GM21390 (cell line): Measurements from ENCODE around the gene KCNMA1.

Experiments used
- ATAC-seq: cut with Tn5 transposase; IDR thresholded peaks from one replicate; pipeline ENCODE4 v1.9.1; 2021; ENCODE audit not compliant: unreplicated experiment

The KCNMA1 gene

DNA sequence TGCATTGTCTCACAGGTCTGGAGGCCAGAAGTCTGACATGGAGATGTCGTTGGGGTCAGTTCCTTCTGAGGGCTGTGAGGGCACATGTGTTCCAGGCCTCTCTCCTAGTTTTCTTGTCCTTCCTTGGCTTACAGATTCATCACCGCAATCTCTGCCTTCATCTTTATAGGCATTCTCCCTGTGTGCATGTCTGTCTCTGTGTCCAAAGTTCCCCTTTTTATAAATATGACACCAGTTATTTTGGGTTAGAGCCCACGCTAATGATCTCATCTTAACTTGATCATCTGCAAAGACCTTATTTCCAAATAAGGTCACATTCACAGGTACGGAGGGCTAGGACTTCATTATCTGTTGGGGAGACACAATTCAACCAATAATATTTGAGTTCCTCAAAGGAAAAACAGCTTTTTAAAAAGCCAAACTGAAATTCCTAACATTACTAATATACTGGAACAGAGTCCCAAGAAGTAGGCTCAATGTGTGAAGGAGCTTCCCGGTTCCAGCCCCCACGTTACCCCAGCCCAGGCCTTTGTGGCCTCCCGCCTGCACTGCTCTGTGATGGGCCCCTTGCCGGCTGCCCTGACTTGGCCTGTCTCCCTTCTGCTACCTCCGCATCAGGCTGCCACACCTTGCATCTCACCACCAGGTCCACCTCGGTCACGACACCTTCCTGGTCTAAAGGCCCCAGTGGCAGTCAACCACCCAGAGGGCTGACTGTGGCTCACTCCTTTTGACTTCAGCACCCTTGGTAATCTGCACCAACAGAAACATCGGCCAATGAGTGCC lies 142.7 kb downstream of the KCNMA1 start:
- no peak for ATAC-seq

DNA sequence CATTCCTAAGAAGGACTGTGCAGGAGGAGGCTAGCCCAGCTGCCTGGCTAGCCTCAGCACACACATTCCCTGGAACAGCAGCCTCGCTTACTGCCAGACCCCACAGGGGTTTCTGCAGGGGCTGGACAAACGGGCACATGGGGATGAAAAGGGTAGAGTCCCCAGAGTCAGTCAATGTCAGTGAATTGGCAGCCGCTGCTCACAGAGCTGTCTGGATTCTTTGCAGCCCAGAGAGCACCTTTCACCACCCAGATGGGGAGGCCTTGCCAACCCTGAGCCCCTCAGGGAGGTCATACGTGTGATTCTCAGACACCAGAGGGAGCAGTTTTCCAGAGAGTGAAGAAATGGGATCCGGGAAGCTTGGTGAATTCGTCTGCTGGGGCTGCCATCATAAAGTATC lies 143.3 kb downstream of the KCNMA1 start:
- no peak for ATAC-seq

GRCh38 chr10:77493851-77494261 lies 143.8 kb downstream of the KCNMA1 start:
- no peak for ATAC-seq

DNA sequence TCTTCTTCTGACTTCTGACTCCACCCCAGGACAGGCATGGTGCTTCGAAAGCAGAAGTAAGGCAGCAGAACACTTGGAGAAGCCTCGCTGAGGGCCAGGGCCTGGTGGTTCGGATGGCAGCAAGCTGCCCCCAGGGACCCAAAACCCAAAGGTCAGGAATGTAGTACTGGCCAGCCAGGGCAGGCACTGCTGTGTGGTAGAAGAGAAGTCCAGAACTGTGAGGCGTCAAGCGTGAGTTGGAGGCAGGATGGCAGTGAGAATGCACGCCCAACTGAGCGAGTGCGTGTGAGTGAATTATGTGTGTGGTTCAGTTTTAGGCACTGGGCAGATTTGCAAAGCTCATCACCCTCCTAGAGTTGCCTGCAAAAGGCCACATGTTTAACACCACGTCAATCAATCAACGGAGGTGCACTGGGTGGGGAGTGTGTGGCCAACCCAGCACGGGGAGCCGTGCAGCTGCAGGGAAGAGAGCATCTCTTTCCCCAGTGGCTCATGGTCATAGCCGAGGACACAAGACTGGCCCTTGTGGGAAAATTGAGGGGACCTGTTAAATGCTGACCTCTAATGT lies 144.3 kb downstream of the KCNMA1 start:
- ATAC-seq = no peak

DNA sequence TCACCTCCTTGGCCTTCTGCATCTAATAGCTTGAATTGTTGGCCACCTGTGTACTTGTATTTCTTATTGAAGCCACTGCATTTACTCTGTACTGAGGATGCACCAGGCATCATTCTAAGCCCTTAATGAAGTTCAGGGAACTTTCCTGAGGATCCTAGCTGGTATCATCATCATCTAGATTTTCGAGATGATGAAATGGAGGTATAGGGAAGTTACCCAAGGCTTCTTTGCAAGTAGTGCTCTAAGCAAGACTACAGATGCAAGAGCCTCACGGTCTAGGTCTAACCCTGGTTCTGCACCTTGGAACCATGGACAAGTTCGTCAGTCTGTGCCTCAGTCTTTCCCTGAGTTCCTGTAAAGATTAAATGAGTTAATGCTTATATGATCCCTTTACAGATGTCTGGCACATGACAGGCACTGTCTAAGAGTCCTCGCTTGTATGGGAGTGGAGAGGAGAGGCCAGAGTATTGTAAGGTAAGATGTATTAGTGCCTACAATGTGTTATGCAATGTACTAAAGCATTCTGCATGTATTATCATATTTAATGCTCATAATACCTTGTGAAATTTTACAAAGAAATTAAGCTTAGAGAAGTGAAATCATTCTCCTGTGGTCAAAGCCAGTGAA lies 145.1 kb downstream of the KCNMA1 start:
- no peak for ATAC-seq

GRCh38 chr10:77490534-77491314 lies 146.9 kb downstream of the KCNMA1 start:
- no peak for ATAC-seq

GRCh38 chr10:77486517-77486916 lies 151.1 kb downstream of the KCNMA1 start:
- ATAC-seq = no peak

DNA sequence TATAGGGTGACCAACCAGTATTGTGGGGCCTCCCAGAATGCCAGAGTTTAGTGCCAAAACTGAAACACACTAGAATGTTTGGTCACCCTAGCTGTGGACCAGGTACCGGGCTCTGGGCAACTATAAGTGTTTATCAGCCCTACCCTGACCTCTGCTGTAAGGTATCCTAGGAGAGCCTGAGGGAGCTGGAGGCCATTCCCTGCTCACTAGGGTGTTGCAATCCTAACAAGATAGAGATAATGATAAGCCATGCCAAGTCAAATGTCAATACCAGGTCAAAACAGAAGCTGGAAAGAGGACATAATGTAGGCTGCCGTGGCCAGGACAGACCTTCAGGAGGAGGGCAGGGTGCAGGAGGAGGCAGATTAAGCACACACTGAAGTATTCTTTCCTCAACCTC lies 151.8 kb downstream of the KCNMA1 start:
- ATAC-seq = no peak

GRCh38 chr10:77482072-77482471 lies 155.5 kb downstream of the KCNMA1 start:
- ATAC-seq = no peak

DNA sequence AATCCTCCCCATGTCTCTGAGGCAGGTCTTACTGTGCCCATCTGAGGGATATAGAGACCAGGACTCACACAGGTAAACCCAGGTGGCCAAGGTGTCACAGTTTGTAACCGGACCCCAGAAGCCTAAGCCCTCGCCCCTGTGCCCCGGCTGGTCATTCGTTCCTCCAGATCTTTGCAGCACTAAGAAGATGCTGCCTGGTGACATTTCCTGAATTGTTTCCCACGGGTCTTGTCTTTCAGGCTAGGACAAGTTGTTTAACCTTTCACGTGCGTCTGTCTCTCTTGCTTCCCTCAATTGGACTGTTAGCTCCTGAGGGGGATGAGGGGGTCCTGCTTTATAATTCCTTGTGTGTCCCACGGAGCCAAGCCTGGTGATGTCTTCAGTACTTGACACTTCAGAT lies 158.0 kb downstream of the KCNMA1 start:
- ATAC-seq = no peak

DNA sequence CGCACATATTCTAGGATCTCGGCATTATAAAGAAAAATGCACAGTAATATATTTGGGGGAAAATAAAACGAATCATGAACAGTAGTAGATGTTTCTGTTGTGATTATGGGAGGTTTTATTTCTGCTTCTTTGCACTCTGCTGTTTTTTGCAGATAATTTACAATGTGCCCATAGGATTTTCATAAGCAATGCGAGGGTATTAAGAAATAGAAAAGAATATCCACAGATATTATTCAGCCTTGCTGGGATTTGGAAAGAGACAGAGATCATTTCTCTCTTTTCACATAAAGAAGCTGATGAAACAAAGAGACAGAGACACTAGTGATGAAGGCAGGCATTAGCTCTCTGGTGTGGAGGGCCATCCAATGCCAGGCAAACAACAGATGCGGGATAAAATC lies 158.6 kb downstream of the KCNMA1 start:
- no peak for ATAC-seq

DNA sequence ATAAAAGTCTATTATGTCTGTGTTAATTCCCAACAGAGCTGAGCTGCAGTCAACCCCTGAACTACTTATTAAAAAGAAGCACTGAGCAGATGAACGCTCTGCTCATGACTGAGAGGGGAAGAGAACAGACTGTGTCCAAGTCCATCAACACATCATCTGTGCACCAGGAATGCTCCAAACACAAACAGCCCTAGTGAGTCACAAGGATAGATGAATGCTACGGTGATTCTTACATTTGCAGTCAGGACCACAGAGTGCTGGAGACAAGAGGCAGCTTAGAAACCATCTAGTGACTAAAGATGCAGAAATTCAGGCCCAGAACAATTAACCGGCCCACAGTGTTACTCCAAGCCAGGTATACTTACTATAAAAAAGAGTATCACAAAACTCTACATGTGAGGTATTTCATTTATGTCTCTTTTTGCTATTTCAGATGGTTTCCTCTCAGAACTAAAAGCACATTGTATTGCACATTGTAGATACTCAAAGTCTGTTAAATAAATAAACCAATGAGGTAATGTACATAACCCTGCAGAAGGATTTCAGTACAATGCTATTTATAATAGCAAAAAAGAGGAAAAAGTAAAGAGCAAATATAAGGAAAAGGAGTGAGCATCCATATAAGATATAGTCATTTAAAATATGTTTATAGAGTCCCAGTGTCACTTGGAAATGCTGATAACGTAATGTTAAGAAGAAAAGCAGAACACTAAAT lies 159.2 kb downstream of the KCNMA1 start:
- no peak for ATAC-seq

DNA sequence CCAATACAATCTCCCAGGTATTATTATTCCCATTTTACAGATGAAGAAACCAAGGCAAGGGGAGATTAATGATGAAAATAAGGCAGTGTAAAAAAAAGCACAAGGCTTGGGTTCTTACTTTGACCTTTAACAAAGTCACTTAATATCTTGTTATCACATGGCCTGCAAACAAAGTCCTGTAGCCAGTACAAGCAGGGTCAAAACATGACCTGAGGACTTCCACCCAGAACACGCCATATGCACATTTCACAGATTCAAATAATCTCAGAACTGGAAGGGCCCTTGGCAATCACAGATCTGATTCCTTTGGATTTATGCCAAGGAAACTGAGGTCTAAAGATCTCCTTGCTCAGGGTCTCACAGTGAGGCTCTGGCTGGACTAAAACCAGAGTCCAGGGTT lies 162.1 kb downstream of the KCNMA1 start:
- ATAC-seq = no peak

- no peak for ATAC-seq
Observed at GRCh38 chr10:77474939-77475338, 162.7 kb downstream of the KCNMA1 start.

DNA sequence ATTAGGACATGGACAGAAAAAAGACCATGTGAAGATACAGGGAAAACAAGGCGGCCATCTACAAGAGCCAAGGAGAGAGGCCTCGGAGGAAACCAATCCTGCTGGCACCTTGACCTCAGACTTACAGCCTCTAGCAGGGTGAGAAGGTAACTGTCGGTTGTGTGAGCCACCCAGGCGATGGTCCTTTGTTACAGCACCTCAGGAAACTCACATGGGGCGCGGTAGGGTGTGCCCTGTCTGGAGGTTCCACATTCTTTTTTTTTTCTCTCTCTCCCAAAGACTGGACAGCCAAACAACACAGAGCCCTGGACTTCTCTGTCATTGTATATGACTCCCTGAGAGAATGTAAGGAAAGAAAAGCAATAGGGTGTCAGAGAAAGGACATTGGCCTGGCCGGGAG lies 163.2 kb downstream of the KCNMA1 start:
- no peak for ATAC-seq

- ATAC-seq = no peak
Observed at GRCh38 chr10:77472146-77472545, 165.5 kb downstream of the KCNMA1 start.

- ATAC-seq = no peak
Observed at GRCh38 chr10:77471069-77471536, 166.5 kb downstream of the KCNMA1 start.

DNA sequence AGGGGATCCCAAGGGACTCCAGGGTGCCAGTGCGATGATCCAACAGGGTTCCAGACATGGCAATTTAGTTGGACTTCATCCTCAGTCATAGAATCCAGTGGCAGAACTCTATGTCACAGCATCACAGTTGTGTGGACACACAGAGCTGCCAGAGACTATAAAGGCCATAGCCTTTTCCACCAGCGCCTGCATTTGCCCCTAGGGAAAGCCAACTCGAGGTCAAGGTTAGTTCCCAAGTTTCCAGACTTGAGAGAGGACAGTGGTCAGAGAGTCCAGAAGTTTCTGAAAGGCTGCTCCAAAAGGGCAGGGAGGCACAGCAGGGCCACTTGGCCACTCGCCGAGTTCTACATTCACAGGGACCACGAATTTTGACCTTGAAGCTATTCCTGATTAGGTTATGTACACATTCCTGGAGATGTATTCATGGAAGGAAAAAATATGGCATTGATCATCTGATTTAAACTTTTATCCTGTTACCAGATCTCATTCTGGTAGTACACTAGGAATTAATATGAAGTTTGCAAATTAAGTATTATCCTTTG lies 170.1 kb downstream of the KCNMA1 start:
- no peak for ATAC-seq

- ATAC-seq = no peak
Observed at GRCh38 chr10:77463967-77464745, 173.5 kb downstream of the KCNMA1 start.

DNA sequence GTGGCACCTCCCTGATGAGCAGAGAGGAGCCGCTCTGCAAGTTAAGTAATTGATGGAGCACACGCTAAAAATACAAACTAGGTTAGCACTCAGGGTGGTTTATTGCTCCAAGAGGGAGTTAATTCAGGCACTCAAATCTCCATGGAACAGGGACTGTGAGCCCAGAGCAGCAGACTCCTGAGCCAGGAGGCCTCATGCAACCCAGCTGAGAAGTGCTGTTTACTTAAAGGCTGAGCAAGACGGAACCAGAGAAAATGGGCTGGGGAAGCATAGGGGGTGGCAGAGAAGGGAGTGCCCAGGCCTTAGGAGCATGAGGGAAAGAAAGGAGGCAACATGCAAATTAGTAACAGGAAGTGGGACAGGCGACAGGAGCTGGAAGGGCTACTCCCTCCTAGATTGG lies 174.1 kb downstream of the KCNMA1 start:
- ATAC-seq = no peak
